Measurements from ENCODE around the gene DIP2B.

DIP2B gene

GRCh38 chr12:50686406-50686805, 181.6 kb downstream of the DIP2B start:
- FAIRE-seq: no peak

- FAIRE-seq: no peak
These were observed 182.2 kb downstream of the DIP2B start for GRCh38 chr12:50686976-50687375.

GRCh38 chr12:50689437-50689836, 184.7 kb downstream of the DIP2B start:
- FAIRE-seq: no peak

- FAIRE-seq: no peak
These were observed 186.1 kb downstream of the DIP2B start for GRCh38 chr12:50690925-50691324.

GRCh38 chr12:50695961-50696360, 191.2 kb downstream of the DIP2B start:
- no peak for FAIRE-seq

- FAIRE-seq: no peak
These were observed 192.1 kb downstream of the DIP2B start for GRCh38 chr12:50696931-50697330.

- FAIRE-seq: no peak
These were observed 194.4 kb downstream of the DIP2B start for GRCh38 chr12:50699154-50699553.

- FAIRE-seq: no peak
These were observed 195.2 kb downstream of the DIP2B start for GRCh38 chr12:50699940-50700339.

- no peak for FAIRE-seq
These were observed 201.8 kb downstream of the DIP2B start for GRCh38 chr12:50706606-50707005.

GRCh38 chr12:50707396-50707795, 202.6 kb downstream of the DIP2B start:
- FAIRE-seq: no peak

GRCh38 chr12:50708631-50709030, 203.8 kb downstream of the DIP2B start:
- no peak for FAIRE-seq

GRCh38 chr12:50711121-50711520, 206.3 kb downstream of the DIP2B start:
- no peak for FAIRE-seq

- FAIRE-seq: no peak
These were observed 210.4 kb downstream of the DIP2B start for GRCh38 chr12:50715174-50715573.

- FAIRE-seq: no peak
These were observed 214.0 kb downstream of the DIP2B start for GRCh38 chr12:50718760-50719159.

- FAIRE-seq: no peak
These were observed 215.3 kb downstream of the DIP2B start for GRCh38 chr12:50720085-50720484.

GRCh38 chr12:50720501-50720900, 215.7 kb downstream of the DIP2B start:
- no peak for FAIRE-seq

- no peak for FAIRE-seq
These were observed 219.1 kb downstream of the DIP2B start for GRCh38 chr12:50723865-50724264.

GRCh38 chr12:50725011-50725942, 220.5 kb downstream of the DIP2B start:
- no peak for FAIRE-seq

- no peak for FAIRE-seq
These were observed 222.7 kb downstream of the DIP2B start for GRCh38 chr12:50727466-50727865.

- no peak for FAIRE-seq
These were observed 223.6 kb downstream of the DIP2B start for GRCh38 chr12:50728417-50728816.

- FAIRE-seq: no peak
These were observed 224.1 kb downstream of the DIP2B start for GRCh38 chr12:50728841-50729240.

GRCh38 chr12:50732591-50732990, 227.8 kb downstream of the DIP2B start:
- FAIRE-seq: no peak

GRCh38 chr12:50733706-50734105, 228.9 kb downstream of the DIP2B start:
- no peak for FAIRE-seq

- FAIRE-seq: no peak
These were observed 229.9 kb downstream of the DIP2B start for GRCh38 chr12:50734409-50735263.
